ENCODE data around the gene ERBB3. TPM values are rescaled to one million over a fixed set of nuclear protein-coding genes. Genes with fewer than 3 reads are reported as not detected.
A peak's percentile ranks its signal among the peaks of the same experiment; 100 is the strongest.

The ERBB3 gene
- total RNA-seq, 2 experiments from 2014 or later = not detected

GRCh38 chr12:56117778-56118687, 38.1 kb downstream of the ERBB3 start, which contains the start of gene ZC3H10:
TSS of gene ZC3H10 (plus strand) at chr12:56118266. CDS start at chr12:56120563, 2,297 bp downstream.
- TF ChIP-seq, protein P1, sequence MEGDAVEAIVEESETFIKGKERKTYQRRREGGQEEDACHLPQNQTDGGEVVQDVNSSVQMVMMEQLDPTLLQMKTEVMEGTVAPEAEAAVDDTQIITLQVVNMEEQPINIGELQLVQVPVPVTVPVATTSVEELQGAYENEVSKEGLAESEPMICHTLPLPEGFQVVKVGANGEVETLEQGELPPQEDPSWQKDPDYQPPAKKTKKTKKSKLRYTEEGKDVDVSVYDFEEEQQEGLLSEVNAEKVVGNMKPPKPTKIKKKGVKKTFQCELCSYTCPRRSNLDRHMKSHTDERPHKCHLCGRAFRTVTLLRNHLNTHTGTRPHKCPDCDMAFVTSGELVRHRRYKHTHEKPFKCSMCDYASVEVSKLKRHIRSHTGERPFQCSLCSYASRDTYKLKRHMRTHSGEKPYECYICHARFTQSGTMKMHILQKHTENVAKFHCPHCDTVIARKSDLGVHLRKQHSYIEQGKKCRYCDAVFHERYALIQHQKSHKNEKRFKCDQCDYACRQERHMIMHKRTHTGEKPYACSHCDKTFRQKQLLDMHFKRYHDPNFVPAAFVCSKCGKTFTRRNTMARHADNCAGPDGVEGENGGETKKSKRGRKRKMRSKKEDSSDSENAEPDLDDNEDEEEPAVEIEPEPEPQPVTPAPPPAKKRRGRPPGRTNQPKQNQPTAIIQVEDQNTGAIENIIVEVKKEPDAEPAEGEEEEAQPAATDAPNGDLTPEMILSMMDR (conservative IDR thresholded peaks at IDR 0.05; ENCODE audit: low read length) = peak; percentile 64
- TF ChIP-seq EZH2phosphoT487 (IDR thresholded peaks at IDR 0.05; ENCODE audit: borderline replicate concordance, low read depth, low read length) = no peak
- H3K4me2 ChIP-seq (ENCODE audit: low read length) = peak within 1 kb of the TSS; percentile 85
- peaks cover 16% of the 10 kb centered on the region for H3K79me2 ChIP-seq (ENCODE audit: insufficient read depth, low read depth, low read length)
- no peaks in the 10 kb centered on the region for H3K9me3 ChIP-seq (ENCODE audit: low read length)
- H3K27ac ChIP-seq (ENCODE audit: low read depth, low read length, poor library complexity, severe bottlenecking) = peak within 1 kb of the TSS; percentile 94
- no TSS peak for BruUV-seq (replicated peaks)
- peaks cover 60% of the 10 kb centered on the region for H3K36me3 ChIP-seq (ENCODE audit: insufficient read depth, low read length)
- no peaks in the 10 kb centered on the region for H3K9me2 ChIP-seq (ENCODE audit: insufficient read depth, low read length)
- peak; percentile 100 for DNase-seq (ENCODE audit: low spot score)
- peaks cover 26% of the 10 kb centered on the region for H3K4me1 ChIP-seq (ENCODE audit: insufficient read depth, low read length, poor library complexity, severe bottlenecking)
- CTCF ChIA-PET (ENCODE audit: unreplicated experiment) = interaction anchor here (0.6 to 2.6 kb wide), 5 partner anchors 9 to 440 kb away, joined by 3 to 23 read pairs (median 4); partner anchors contain the start of genes ESYT1 and SMARCC2
- intact Hi-C loops (cut with micrococcal nuclease; ENCODE audit: unreplicated experiment) = loop anchor here (1.0 to 10.0 kb wide), 6 partner anchors 8 to 517 kb away; partner anchors contain the start of gene BAZ2A
- H2AFZ ChIP-seq (ENCODE audit: low read length) = no peak within 1 kb of the TSS; the same call in 1 of the 2 replicates
- peak within 1 kb of the TSS; percentile 91 for H3K4me3 ChIP-seq (ENCODE audit: low read depth, low read length, poor library complexity, severe bottlenecking)
- POLR2A ChIA-PET = interaction anchor here (0.6 to 5.7 kb wide), 18 partner anchors 10 to 301 kb away, joined by 3 to 64 read pairs (median 4); partner anchors contain the start of genes ESYT1, PA2G4, RNF41 and SARNP
- no peaks in the 10 kb centered on the region for H4K20me1 ChIP-seq (ENCODE audit: insufficient read depth, low read length)

GRCh38 chr12:56118688-56119357, 38.9 kb downstream of the ERBB3 start:
- H3K4me2 ChIP-seq (ENCODE audit: low read length) = peak overlapping the region; percentile 85
- ChIA-PET POLR2A (interaction anchor here (0.6 to 5.7 kb wide), 16 partner anchors 10 to 342 kb away, joined by 3 to 64 read pairs (median 3); partner anchors contain the start of genes ESYT1, PA2G4, RNF41 and SARNP), CTCF (ENCODE audit: unreplicated experiment) (interaction anchor here (0.6 to 2.6 kb wide), 5 partner anchors 9 to 441 kb away, joined by 3 to 23 read pairs (median 4); partner anchors contain the start of genes ESYT1 and SMARCC2)
- H3K4me3 ChIP-seq (ENCODE audit: low read depth, low read length, poor library complexity, severe bottlenecking) = peak overlapping the region; percentile 91
- H3K36me3 ChIP-seq (ENCODE audit: insufficient read depth, low read length) = peaks cover 52% of the 10 kb centered on the region
- peaks cover 27% of the 10 kb centered on the region for H3K4me1 ChIP-seq (ENCODE audit: insufficient read depth, low read length, poor library complexity, severe bottlenecking)
- intact Hi-C loops (cut with micrococcal nuclease; ENCODE audit: unreplicated experiment) = loop anchor here (1.0 to 10.0 kb wide), 10 partner anchors 7 to 516 kb away; partner anchors contain the start of genes ANKRD52, BAZ2A, MYL6B and NABP2
- no peaks in the 10 kb centered on the region for H3K9me3 ChIP-seq (ENCODE audit: low read length)
- no peak overlapping the region; the same call in 1 of the 2 replicates for H2AFZ ChIP-seq (ENCODE audit: low read length)
- TF ChIP-seq, protein P1 (conservative IDR thresholded peaks at IDR 0.05; ENCODE audit: low read length) = no peak
- TF ChIP-seq EZH2phosphoT487 (IDR thresholded peaks at IDR 0.05; ENCODE audit: borderline replicate concordance, low read depth, low read length) = no peak
- H4K20me1 ChIP-seq (ENCODE audit: insufficient read depth, low read length) = no peaks in the 10 kb centered on the region
- H3K79me2 ChIP-seq (ENCODE audit: insufficient read depth, low read depth, low read length) = peaks cover 16% of the 10 kb centered on the region
- peak overlapping the region; percentile 67 for H3K27ac ChIP-seq (ENCODE audit: low read depth, low read length, poor library complexity, severe bottlenecking)
- H3K9me2 ChIP-seq (ENCODE audit: insufficient read depth, low read length) = no peaks in the 10 kb centered on the region
- BruUV-seq (replicated peaks) = no TSS peak
- peak; percentile 17 for DNase-seq (ENCODE audit: low spot score)
